ENCODE data around the gene LRRC10B.

GRCh38 chr11:61505640-61506155, 2.9 kb upstream of the LRRC10B start:
- TF ChIP-seq CTCF (IDR thresholded peaks at IDR 0.05; ENCODE audit: low read depth, low read length): no peak
- no peak for TF ChIP-seq EZH2phosphoT487 (IDR thresholded peaks at IDR 0.05; ENCODE audit: low read depth)

Measured in OCI-LY3 (cell line).